H1 (cell line): Measurements from ENCODE around the gene MSANTD7. TPM values are rescaled to one million over a fixed set of nuclear protein-coding genes. Genes with fewer than 3 reads are reported as not detected.

Experiments
- CTCF ChIA-PET: fragments of 300-600 bp; sonication (Branson Sonifier 250); formaldehyde crosslinking; loops from one replicate; lab custom pipeline; 2021; ENCODE audit not compliant: partially characterized antibody; lab: Charles Lee
- POLR2A ChIA-PET: fragments of 300-600 bp; sonication (Branson Sonifier 250); formaldehyde crosslinking; loops from one replicate; lab custom pipeline; 2021; ENCODE audit warnings: inconsistent platforms; ENCODE audit not compliant: partially characterized antibody; lab: Charles Lee
- DNase-seq, 2 experiments: peaks; one replicate each; pipeline versions ENCODE4 v3.0.0 to v3.0.0-alpha.2; 2010 to 2022; ENCODE audit warnings: low spot score in 2 of 2, low read depth in 1 of 2, mixed read lengths in 1 of 2
- FAIRE-seq: peaks from 2 replicates; lab custom pipeline; 2011; peaks lifted over from hg19 to GRCh38; lab: Jason Lieb, UNC
- H2AFZ ChIP-seq: 2 replicates; pipeline ENCODE4 v1.8.1; 2012; ENCODE audit warnings: low read length, inconsistent platforms
- H2AK5ac ChIP-seq: 2 replicates; pipeline ENCODE4 v1.6.1; 2013; ENCODE audit warnings: low read depth, low read length
- H2BK120ac ChIP-seq: replicated peaks from 2 replicates; pipeline ENCODE3; 2013; ENCODE audit warnings: low read depth, low read length, inconsistent platforms
- H2BK12ac ChIP-seq: 2 replicates; pipeline ENCODE4 v1.6.1; 2013; ENCODE audit warnings: low read depth, low read length
- H2BK15ac ChIP-seq: 2 replicates; pipeline ENCODE4 v1.6.1; 2013; ENCODE audit warnings: low read length
- H2BK20ac ChIP-seq: 2 replicates; pipeline ENCODE4 v1.6.1; 2013; ENCODE audit warnings: low read length
- H2BK5ac ChIP-seq: 2 replicates; pipeline ENCODE4 v1.6.1; 2013; ENCODE audit warnings: low read depth, low read length
- H3K14ac ChIP-seq: 2 replicates; pipeline ENCODE4 v1.6.1; 2013; ENCODE audit warnings: inconsistent platforms; ENCODE audit not compliant: insufficient read length
- H3K18ac ChIP-seq: 2 replicates; pipeline ENCODE4 v1.6.1; 2013; ENCODE audit warnings: low read length; ENCODE audit errors: extremely low read depth
- H3K23ac ChIP-seq: 2 replicates; pipeline ENCODE4 v1.6.1; 2013; ENCODE audit warnings: inconsistent platforms; ENCODE audit not compliant: insufficient read length
- H3K23me2 ChIP-seq: 2 replicates; pipeline ENCODE4 v1.6.1; 2013; ENCODE audit warnings: low read depth, low read length
- H3K27ac ChIP-seq: 2 replicates; pipeline ENCODE4 v1.6.1; 2011; ENCODE audit warnings: low read depth, low read length, inconsistent platforms
- H3K27me3 ChIP-seq, 4 experiments: replicated peaks in 1 of 4; 1 replicate in 1 of 4; 2 replicates in 3 of 4; pipeline versions ENCODE4 v1.6.1 to v1.8.1; 2011 to 2013; ENCODE audit warnings: low read length in 3 of 4, mild to moderate bottlenecking in 3 of 4, inconsistent platforms in 2 of 4, mixed read lengths in 2 of 4, moderate library complexity in 1 of 4; ENCODE audit not compliant: control insufficient read depth in 3 of 4, insufficient read depth in 3 of 4; ENCODE audit errors: extremely low read depth in 1 of 4
- H3K36me3 ChIP-seq, 4 experiments: 2 replicates each; pipeline versions ENCODE4 v1.6.1 to v1.8.1; 2011 to 2013; ENCODE audit warnings: mild to moderate bottlenecking in 4 of 4, low read length in 3 of 4, moderate library complexity in 2 of 4, control low read depth in 1 of 4, inconsistent platforms in 1 of 4; ENCODE audit not compliant: insufficient read depth in 4 of 4, control insufficient read depth in 2 of 4
- H3K4ac ChIP-seq: replicated peaks from 2 replicates; pipeline ENCODE3; 2013; ENCODE audit warnings: low read length, low read depth, mixed read lengths, inconsistent platforms; ENCODE audit not compliant: insufficient read length
- H3K4me1 ChIP-seq, 4 experiments: replicated peaks in 1 of 4; 1 replicate in 1 of 4; 2 replicates in 3 of 4; pipeline versions ENCODE4 v1.6.1 to v1.8.1; 2011 to 2013; ENCODE audit warnings: low read length in 3 of 4, inconsistent platforms in 2 of 4, mixed read lengths in 1 of 4; ENCODE audit not compliant: insufficient read depth in 4 of 4, control insufficient read depth in 3 of 4
- H3K4me2 ChIP-seq, 2 experiments: 2 replicates each; pipeline versions ENCODE4 v1.6.1 to v1.8.1; 2011 to 2013; ENCODE audit warnings: low read depth in 2 of 2, low read length in 2 of 2, control low read depth in 1 of 2, inconsistent platforms in 1 of 2, mild to moderate bottlenecking in 1 of 2; ENCODE audit not compliant: insufficient read depth in 1 of 2
- H3K4me3 ChIP-seq, 4 experiments: fragments of 200-600, 300-600 bp in 1 of 4; sonication (generic), shearing (Covaris generic), sonication (Bioruptor Twin) in 1 of 4; 2 replicates each; pipeline versions ENCODE4 v1.5.1 to v1.8.1; 2011 to 2016; ENCODE audit warnings: low read length in 4 of 4, low read depth in 3 of 4, control low read depth in 2 of 4, inconsistent platforms in 2 of 4, mild to moderate bottlenecking in 2 of 4, mixed read lengths in 1 of 4, moderate library complexity in 1 of 4; ENCODE audit not compliant: insufficient read depth in 2 of 4; ENCODE audit errors: extremely low read depth in 1 of 4
- H3K56ac ChIP-seq: replicated peaks from 2 replicates; pipeline ENCODE3; 2013; ENCODE audit warnings: low read depth, mild to moderate bottlenecking, mixed read lengths, low read length, inconsistent platforms; ENCODE audit not compliant: insufficient read length
- H3K79me1 ChIP-seq: 2 replicates; pipeline ENCODE4 v1.6.1; 2013; ENCODE audit warnings: low read depth, low read length, control low read depth
- H3K79me2 ChIP-seq, 2 experiments: 2 replicates each; pipeline versions ENCODE4 v1.6.1 to v1.8.1; 2012 to 2013; ENCODE audit warnings: low read length in 2 of 2, mild to moderate bottlenecking in 2 of 2, inconsistent platforms in 1 of 2; ENCODE audit not compliant: insufficient read depth in 2 of 2, control insufficient read depth in 1 of 2
- H3K9ac ChIP-seq, 4 experiments: replicated peaks in 1 of 4; 1 replicate in 1 of 4; 2 replicates in 3 of 4; pipeline versions ENCODE4 v1.6.1 to v1.8.1; 2011 to 2013; ENCODE audit warnings: low read depth in 3 of 4, low read length in 3 of 4, control low read depth in 2 of 4, mild to moderate bottlenecking in 2 of 4, moderate library complexity in 2 of 4, inconsistent platforms in 1 of 4; ENCODE audit errors: extremely low read depth in 1 of 4
- H3K9me3 ChIP-seq, 2 experiments: 2 replicates each; pipeline versions ENCODE4 v1.6.1 to v1.8.1; 2012 to 2013; ENCODE audit warnings: mild to moderate bottlenecking in 2 of 2, moderate library complexity in 2 of 2, control low read depth in 1 of 2, inconsistent platforms in 1 of 2, low read depth in 1 of 2, low read length in 1 of 2, mixed read lengths in 1 of 2; ENCODE audit not compliant: insufficient read depth in 2 of 2
- H4K20me1 ChIP-seq, 2 experiments: replicated peaks in 1 of 2; 2 replicates each; pipeline versions ENCODE3 to v1.8.1; 2011 to 2013; ENCODE audit warnings: inconsistent platforms in 2 of 2, low read length in 2 of 2, mild to moderate bottlenecking in 1 of 2; ENCODE audit not compliant: insufficient read depth in 2 of 2, control insufficient read depth in 1 of 2
- H4K5ac ChIP-seq: 2 replicates; pipeline ENCODE4 v1.6.1; 2013; ENCODE audit warnings: low read length, low read depth, mixed read lengths, inconsistent platforms; ENCODE audit not compliant: insufficient read length
- H4K8ac ChIP-seq: 2 replicates; pipeline ENCODE4 v1.8.0; 2013; ENCODE audit warnings: mild to moderate bottlenecking, moderate library complexity, low read length, inconsistent platforms; ENCODE audit not compliant: insufficient read depth; ENCODE audit errors: extremely low read depth
- H4K91ac ChIP-seq: replicated peaks from 2 replicates; pipeline ENCODE3; 2013; ENCODE audit warnings: low read length, mixed read lengths, inconsistent platforms; ENCODE audit not compliant: insufficient read length
- CEBPB ChIP-seq: IDR thresholded peaks from 2 replicates; pipeline ENCODE4 v1.6.1; 2012; ENCODE audit warnings: low read depth, low read length
- HDAC6 ChIP-seq: IDR thresholded peaks from one replicate; pipeline ENCODE4 v1.7.1; 2012; ENCODE audit warnings: low read depth, mild to moderate bottlenecking, inconsistent platforms, low read length, moderate library complexity
- JUND ChIP-seq: IDR thresholded peaks from 2 replicates; pipeline ENCODE4 v1.6.1; 2011; ENCODE audit warnings: mild to moderate bottlenecking, improper control_type of control experiment, low read length
- KDM4A ChIP-seq: IDR thresholded peaks from one replicate; pipeline ENCODE4 v1.7.1; 2012; ENCODE audit warnings: low read depth, mild to moderate bottlenecking, moderate library complexity, low read length, inconsistent platforms; ENCODE audit not compliant: severe bottlenecking
- KDM5A ChIP-seq: fragments of 200-600 bp; IDR thresholded peaks from 2 replicates; pipeline ENCODE4 v1.7.1; 2012; ENCODE audit warnings: mild to moderate bottlenecking, low read length, inconsistent platforms, mixed read lengths
- PHF8 ChIP-seq: fragments of 200-600 bp; sonication (generic); conservative IDR thresholded peaks from 2 replicates; pipeline ENCODE4 v1.7.1; 2012; ENCODE audit warnings: low read depth, mild to moderate bottlenecking, inconsistent platforms, low read length, moderate library complexity
- RBBP5 ChIP-seq: IDR thresholded peaks from 2 replicates; pipeline ENCODE4 v1.7.1; 2012; ENCODE audit warnings: low read depth, mild to moderate bottlenecking, inconsistent platforms, low read length, moderate library complexity, borderline replicate concordance
- SAP30 ChIP-seq: fragments of 300-600 bp; sonication (generic); IDR thresholded peaks from 2 replicates; pipeline ENCODE4 v1.7.1; 2012; ENCODE audit warnings: low read length, moderate library complexity, mild to moderate bottlenecking, inconsistent platforms; ENCODE audit not compliant: insufficient read depth, insufficient replicate concordance
- SIRT6 ChIP-seq: IDR thresholded peaks from one replicate; pipeline ENCODE4 v1.7.1; 2012; ENCODE audit warnings: low read length, inconsistent platforms
- SP1 ChIP-seq: IDR thresholded peaks from 2 replicates; pipeline ENCODE4 v1.6.1; 2011; ENCODE audit warnings: low read depth, low read length
- YY1 ChIP-seq: IDR thresholded peaks from 2 replicates; pipeline ENCODE4 v1.6.1; 2011; ENCODE audit warnings: low read depth, mild to moderate bottlenecking, low read length
- ZNF274 ChIP-seq: IDR thresholded peaks from 2 replicates; pipeline ENCODE4 v1.7.0; 2012; ENCODE audit warnings: low read length, borderline replicate concordance; ENCODE audit errors: extremely low read depth
- WGBS, 2 experiments: shearing (Covaris generic) in 1 of 2; methylation state at CpG; one replicate each; pipeline versions ENCODE4 v1.1.6 to v1.1.7; 2013 to 2015; ENCODE audit warnings: low lambda C conversion rate in 2 of 2, mixed read lengths in 2 of 2, inconsistent platforms in 1 of 2, low coverage in 1 of 2, missing lambda C conversion rate in 1 of 2; ENCODE audit not compliant: insufficient replicate concordance in 2 of 2, insufficient coverage in 1 of 2, insufficient read length in 1 of 2; ENCODE audit errors: extremely low coverage in 1 of 2, missing lambda C conversion rate in 1 of 2; 5-methylcytosine and 5-hydroxymethylcytosine counted together
- polyA plus RNA-seq, 7 experiments: library from polyadenylated mRNA; depleted of rRNA in 3 of 7; stranded (reverse) in 5 of 7; unstranded in 2 of 7; fragments of >200 nt in 5 of 7; fragments of 200-250 nt in 2 of 7; gene quantifications; 1 replicate in 5 of 7; 2 replicates in 1 of 7; 4 replicates in 1 of 7; pipeline versions ENCODE4 v1.2.1 to v1.2.3, GENCODE V29; 2011 to 2013; ENCODE audit warnings: missing spikeins in 2 of 7, mixed read lengths in 2 of 7
- total RNA-seq: library from RNA; stranded (reverse); fragmentation: NEBNext Ultra II Directional; extraction: Animal tissue kit (Norgen Biotek cat#: 25700); gene quantifications from 2 replicates; pipeline ENCODE4 v1.2.1, GENCODE V29; 2021

Gene MSANTD7
- total and polyA plus RNA-seq, 2 of the 8 experiments (the other 6 are each of a cell fraction or from before 2014, with no cell fraction given), result 5.0 to 15.2 TPM

GRCh38 chr10:14879124-14879927, 41.2 kb downstream of the MSANTD7 start:
- Histone ChIP-seq H3K4me1 (peaks cover 3 to 11% (median 7%) of the 10 kb centered on the region in 4 experiments; a peak in 6 of 7 replicates), H2AK5ac (no peak overlapping the region), H2BK15ac (no peak overlapping the region), H4K91ac (no peak overlapping the region), H2AFZ (no peak overlapping the region), H3K4me2 (peak overlapping the region; percentile 68 to 80), H3K4me3 (peak overlapping the region; percentile 79 to 93 (median 88)), H3K56ac (peak overlapping the region; percentile 66), H3K23ac (no peak overlapping the region), H3K14ac (no peak overlapping the region), H3K79me2 (peaks cover 13 to 58% of the 10 kb centered on the region in 2 experiments), H2BK120ac (no peak overlapping the region), H3K79me1 (no peaks in the 10 kb centered on the region; the same call in 1 of the 2 replicates), H2BK12ac (no peak overlapping the region), H2BK5ac (peak overlapping the region; percentile 48; the same call in 1 of the 2 replicates), H4K5ac (peak overlapping the region; percentile 44), H3K27me3 (no peaks in the 10 kb centered on the region), H2BK20ac (no peak overlapping the region), H4K20me1 (peaks cover 12 to 13% of the 10 kb centered on the region in 2 experiments), H3K4ac (no peak overlapping the region), H3K9me3 (no peaks in the 10 kb centered on the region), H3K9ac (peak overlapping the region; percentile 89 to 99 (median 92)), H4K8ac (peak overlapping the region; percentile 93; the same call in 1 of the 2 replicates), H3K18ac (peak overlapping the region; percentile 54; the same call in 1 of the 2 replicates), H3K23me2 (peaks cover 7% of the 10 kb centered on the region), H3K27ac (peak overlapping the region; percentile 92), H3K36me3 (peaks cover 0 to 17% (median 3%) of the 10 kb centered on the region in 4 experiments; a peak in 4 of 8 replicates)
- no peak for FAIRE-seq
- 2% methylated on average over 41 of the region's 60 CpGs; no CpG with 5 or more reads in 1 of the 2 experiments for WGBS, 2 experiments
- ChIA-PET POLR2A (interaction anchor here (0.7 to 2.8 kb wide), 24 partner anchors 9 to 89 kb away, joined by 3 to 32 read pairs (median 4); partner anchors contain the start of genes CDNF, DCLRE1C, HSPA14 and MEIG1), CTCF (interaction anchor here (1.5 to 3.3 kb wide), 4 partner anchors 10 to 220 kb away, joined by 3 to 19 read pairs (median 4); no protein-coding TSS in a partner anchor)
- DNase-seq, result no peak
- TF ChIP-seq SAP30, result peak; percentile 15
- no peak; the same call in 1 of the 2 replicates for TF ChIP-seq RBBP5
- no peak for TF ChIP-seq SIRT6
- peak; percentile 51 for TF ChIP-seq KDM4A
- TF ChIP-seq KDM5A, result no peak
- no peak for TF ChIP-seq SP1
- no peak for TF ChIP-seq HDAC6
- peak; percentile 46 for TF ChIP-seq PHF8
- no peak for TF ChIP-seq YY1
- no peak for TF ChIP-seq CEBPB
- no peak for TF ChIP-seq ZNF274
- TF ChIP-seq JUND, result 0 out of 2 replicates have a peak, but pooled peaks have one; percentile 4
